Superior temporal gyrus (tissue), 1 donor: ENCODE measurements around the gene GNAT3.

Source experiments
- DNase-seq: peaks from one replicate; pipeline ENCODE4 v3.0.0-alpha.2; 2016; ENCODE audit errors: extremely low spot score

GNAT3 gene

GRCh38 chr7:80500325-80500724, 11.5 kb downstream of the GNAT3 start:
- no peak for DNase-seq

GRCh38 chr7:80499350-80499953, 12.4 kb downstream of the GNAT3 start:
- no peak for DNase-seq

GRCh38 chr7:80498481-80499349, 13.1 kb downstream of the GNAT3 start:
- DNase-seq = no peak

GRCh38 chr7:80496586-80496985, 15.3 kb downstream of the GNAT3 start:
- DNase-seq = no peak

- DNase-seq = no peak
Measured at GRCh38 chr7:80493121-80493849, 18.6 kb downstream of the GNAT3 start.

DNA sequence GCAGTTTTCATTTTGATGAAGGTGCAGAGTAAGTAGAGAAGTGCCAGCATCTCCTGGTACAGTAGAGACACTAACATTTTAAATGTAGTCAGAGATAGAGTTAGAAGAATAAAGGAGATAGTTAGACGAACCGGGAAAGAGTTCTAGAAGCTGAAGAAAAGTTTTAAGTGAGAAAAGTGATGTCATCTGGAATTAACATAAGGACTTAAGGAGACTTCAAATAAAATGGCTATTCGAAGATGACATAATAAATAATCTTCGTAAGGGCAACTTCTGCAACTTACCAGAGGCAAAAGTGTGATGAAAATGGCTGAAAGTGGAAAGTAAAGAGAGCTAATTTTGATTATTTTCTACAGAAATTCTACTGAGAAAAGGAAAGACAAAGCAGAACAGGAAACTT, 20.4 kb downstream of the GNAT3 start:
- DNase-seq = no peak

DNA sequence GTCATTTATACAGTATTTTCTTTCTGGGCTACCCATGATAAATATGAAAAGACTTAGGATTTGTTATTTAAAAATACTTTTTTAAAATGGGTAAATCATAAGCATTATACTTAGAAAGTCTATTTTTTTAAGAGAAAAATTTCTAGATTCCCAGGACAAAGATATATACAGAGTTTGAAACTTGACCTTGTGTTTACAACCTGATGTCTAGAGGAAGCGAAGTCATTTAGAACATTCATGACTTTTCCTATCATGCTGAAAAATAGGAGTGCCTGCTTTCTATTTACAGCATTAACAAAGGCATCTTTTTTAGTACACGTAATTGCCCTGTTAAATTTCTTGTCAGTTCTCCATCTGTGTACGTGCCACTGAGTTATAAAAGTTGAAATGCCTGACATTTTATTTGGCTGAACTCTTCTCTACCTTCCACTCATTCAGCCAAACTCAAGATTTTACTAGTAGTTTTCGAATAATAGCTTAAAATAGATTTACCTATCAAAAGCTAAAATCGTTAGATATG, 23.0 kb downstream of the GNAT3 start:
- no peak for DNase-seq

DNA sequence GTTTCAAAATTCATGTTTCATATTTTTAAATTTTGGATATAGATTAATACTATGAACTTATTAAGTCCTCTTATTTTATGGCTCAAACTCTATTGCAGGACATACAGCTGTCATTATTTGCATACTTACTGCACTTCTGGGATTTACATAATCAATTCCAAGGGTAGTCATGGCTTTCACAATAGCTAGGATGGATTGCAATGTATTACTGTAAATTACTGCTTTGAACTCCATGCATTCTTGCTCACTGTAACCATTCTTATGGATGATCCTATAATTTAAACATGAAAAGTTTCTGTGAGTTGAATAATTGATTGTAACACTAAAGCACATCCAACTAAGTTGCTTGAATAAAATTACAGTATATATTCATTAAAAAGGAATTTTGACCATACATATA, 23.5 kb downstream of the GNAT3 start:
- no peak for DNase-seq

DNA sequence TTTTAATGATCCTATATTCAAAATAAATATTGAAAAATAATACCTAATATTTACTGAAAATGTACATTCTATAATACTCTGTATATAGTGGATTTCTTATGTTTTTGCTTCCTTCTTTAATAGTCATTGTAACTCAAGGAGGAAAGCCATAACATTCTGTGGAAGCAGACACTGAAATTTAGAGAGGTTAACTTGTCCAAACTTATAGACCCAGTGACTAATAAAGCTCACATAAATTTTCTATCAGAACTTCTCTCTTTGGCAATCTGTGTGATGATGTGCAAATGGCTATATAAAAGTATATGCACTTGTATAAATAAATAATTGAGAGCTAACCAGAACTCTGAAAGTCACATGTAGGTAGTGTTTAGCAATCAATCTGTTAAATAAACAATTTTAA, 26.1 kb downstream of the GNAT3 start:
- DNase-seq = no peak

DNA sequence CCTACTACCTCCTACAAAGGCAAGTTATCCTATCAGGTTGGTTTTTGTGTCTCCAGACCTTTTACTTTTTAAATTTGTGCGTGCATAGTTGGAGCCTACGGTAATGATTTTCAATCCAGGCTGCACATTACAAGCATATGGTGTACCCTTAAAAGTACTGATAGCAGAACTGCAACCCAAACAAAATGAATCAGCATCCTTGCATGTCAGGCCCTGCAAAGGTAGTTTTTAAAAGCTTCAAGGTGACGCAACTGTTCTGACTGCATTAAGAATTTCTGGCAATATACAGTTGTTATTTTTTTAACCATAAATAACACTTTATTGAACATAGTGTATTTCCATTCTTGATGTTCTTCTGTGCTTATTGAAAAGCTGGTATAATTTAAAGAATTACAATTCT, 28.9 kb downstream of the GNAT3 start:
- no peak for DNase-seq

- no peak for DNase-seq
Measured at GRCh38 chr7:80481196-80481884, 30.5 kb downstream of the GNAT3 start.

DNA sequence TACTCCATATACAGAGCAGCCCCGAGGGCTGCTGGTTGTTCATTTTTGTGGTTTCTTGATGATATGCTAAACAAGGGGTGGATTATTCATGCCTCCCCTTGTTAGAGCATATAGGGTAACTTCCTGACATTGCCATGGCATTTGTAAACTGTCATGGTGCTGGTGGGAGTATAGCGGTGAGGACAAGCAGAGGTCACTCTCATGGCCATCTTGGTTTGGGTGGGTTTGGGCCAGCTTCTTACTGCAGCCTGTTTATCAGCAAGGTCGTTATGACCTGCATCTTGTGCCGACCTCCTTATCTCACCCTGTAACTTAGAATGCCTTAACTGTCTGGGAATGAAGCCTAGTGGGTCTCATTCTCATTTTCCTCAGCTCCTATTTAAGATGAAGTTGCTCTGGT, 31.3 kb downstream of the GNAT3 start:
- DNase-seq = no peak

- no peak for DNase-seq
Measured at GRCh38 chr7:80478683-80479082, 33.2 kb downstream of the GNAT3 start.

GRCh38 chr7:80476035-80476434, 35.8 kb downstream of the GNAT3 start:
- DNase-seq = no peak

- DNase-seq = no peak
Measured at GRCh38 chr7:80475383-80475782, 36.5 kb downstream of the GNAT3 start.

- DNase-seq = no peak
Measured at GRCh38 chr7:80473751-80474150, 38.1 kb downstream of the GNAT3 start.

DNA sequence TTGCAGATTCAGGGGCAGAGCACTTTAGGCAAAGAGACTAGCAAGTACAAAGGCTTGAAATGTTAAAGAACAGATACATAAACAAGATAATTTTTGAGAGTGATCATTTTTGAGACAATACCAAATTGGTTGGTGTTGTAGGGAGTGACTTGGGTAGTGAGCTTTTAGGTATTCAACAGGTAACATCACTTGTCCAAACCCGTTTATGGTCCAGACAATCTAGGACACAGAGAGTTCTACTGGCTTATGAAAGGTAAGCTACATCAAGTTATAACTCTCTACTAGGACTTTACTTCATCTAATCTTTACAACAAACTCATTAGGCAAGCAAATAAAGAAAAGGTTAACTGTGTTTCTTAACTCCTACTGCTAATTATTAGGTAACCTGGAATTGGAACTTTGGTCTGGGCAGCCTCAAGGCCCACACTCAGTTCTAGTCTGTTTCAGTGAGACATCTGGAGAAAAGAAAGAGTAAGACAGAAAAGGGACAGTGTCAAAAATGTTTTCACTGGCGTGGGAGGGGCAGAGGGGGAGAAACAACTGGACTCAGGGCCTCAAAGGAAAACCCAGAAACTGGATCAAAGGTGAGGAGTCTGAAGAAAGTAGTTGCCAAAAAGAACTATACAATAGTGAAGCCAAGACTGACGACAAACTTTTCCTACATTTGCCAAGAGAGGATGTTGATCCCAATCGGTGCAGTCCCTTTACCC, 39.2 kb downstream of the GNAT3 start:
- no peak for DNase-seq

- no peak for DNase-seq
Measured at GRCh38 chr7:80468931-80469714, 42.7 kb downstream of the GNAT3 start.

DNA sequence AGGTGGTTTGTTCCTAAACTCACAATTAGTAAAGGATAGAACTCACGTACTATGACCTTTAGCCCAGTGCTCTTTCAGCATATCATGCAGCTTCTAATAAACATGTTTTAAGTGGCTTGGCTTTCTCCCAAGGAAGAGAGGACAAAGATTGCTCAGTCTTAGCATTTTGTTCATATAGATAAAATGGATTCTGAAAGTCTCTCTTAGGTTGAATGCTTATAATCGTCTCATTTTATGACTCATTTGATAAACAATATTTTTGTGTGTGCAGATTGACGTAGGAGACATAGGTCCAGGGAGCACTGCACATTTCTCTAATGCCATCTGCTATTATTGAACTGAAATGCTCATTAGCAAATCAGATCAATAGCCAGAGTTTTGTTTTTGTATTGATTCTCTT, 44.8 kb downstream of the GNAT3 start:
- no peak for DNase-seq

GRCh38 chr7:80466636-80467035, 45.2 kb downstream of the GNAT3 start:
- DNase-seq = no peak
